ENCODE measurements around the gene FKBP5. TPM values are rescaled to one million over a fixed set of nuclear protein-coding genes. Genes with fewer than 3 reads are reported as not detected.
"Not testable (repeated sequence)": the region's sequence is repeated elsewhere in the genome, so short reads cannot be mapped to it uniquely, and the experiment has no call there.

The FKBP5 gene
- total RNA-seq, 1 donor from 2014 or later = 4.6 TPM

DNA sequence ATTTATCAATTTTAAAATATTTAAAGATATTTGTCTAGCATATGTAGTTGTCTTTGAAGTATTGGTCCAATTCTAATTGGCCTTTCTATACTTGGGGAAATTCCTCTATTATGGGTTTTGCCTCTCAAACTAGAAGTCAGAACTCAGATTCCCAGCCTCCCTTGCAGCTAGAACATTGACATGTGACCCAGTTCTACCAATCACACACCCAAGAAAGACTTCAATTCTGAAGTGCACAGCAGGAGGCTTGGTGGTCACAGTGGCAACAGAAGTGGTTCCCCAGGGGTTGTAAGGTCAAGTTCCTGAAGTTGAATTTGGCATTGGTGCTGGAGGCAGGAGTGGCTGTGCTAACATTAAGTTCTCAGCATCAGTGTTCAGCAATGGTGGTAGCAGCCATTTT, 14.8 kb upstream of the FKBP5 start:
- Mint-ChIP-seq H3K4me3 (ENCODE audit: unreplicated experiment) (no peak overlapping the region), H3K27ac (ENCODE audit: unreplicated experiment) (no peak overlapping the region), H3K27me3 (ENCODE audit: low read depth, unreplicated experiment) (peaks cover 4% of the 10 kb centered on the region), H3K4me1 (ENCODE audit: low read depth, unreplicated experiment) (no peaks in the 10 kb centered on the region), H3K9me3 (ENCODE audit: unreplicated experiment) (peaks cover 6% of the 10 kb centered on the region), H3K36me3 (ENCODE audit: low read depth, unreplicated experiment) (no peaks in the 10 kb centered on the region)
- H3K9me3 ChIP-seq (ENCODE audit: insufficient read depth, low read depth, low read length) = no peaks in the 10 kb centered on the region
- no peaks in the 10 kb centered on the region for H3K36me3 ChIP-seq (ENCODE audit: insufficient read depth, low read length)
- TF ChIP-seq CTCF (IDR thresholded peaks at IDR 0.05; ENCODE audit: insufficient read depth, low read depth, low read length) (no peak), EZH2 (IDR thresholded peaks at IDR 0.05; ENCODE audit: insufficient read depth, low read length) (no peak)
- DNase-seq (ENCODE audit: low read depth) = no peak
- no peaks in the 10 kb centered on the region for H3K4me1 ChIP-seq (ENCODE audit: insufficient read depth, low read length)
- H3K79me2 ChIP-seq (ENCODE audit: insufficient read depth, low read length) = no peaks in the 10 kb centered on the region
- H4K20me1 ChIP-seq (ENCODE audit: insufficient read depth, low read length) = no peaks in the 10 kb centered on the region
- no peak overlapping the region for H3K27ac ChIP-seq (ENCODE audit: low read depth, low read length)
- H3K27me3 ChIP-seq (ENCODE audit: insufficient read depth, low read length) = no peaks in the 10 kb centered on the region
- no peak overlapping the region for H3K9ac ChIP-seq (ENCODE audit: low read length)
- no peak overlapping the region for H3K4me3 ChIP-seq (ENCODE audit: insufficient read depth, low read depth, low read length)
- H2AFZ ChIP-seq (ENCODE audit: low read depth, low read length) = no peak overlapping the region
- H3K4me2 ChIP-seq (ENCODE audit: low read length) = no peak overlapping the region
- no peak for FAIRE-seq

- H3K79me2 ChIP-seq (ENCODE audit: insufficient read depth, low read length) = no peaks in the 10 kb centered on the region
- H3K4me2 ChIP-seq (ENCODE audit: low read length) = no peak overlapping the region
- H3K4me1 ChIP-seq (ENCODE audit: insufficient read depth, low read length) = no peaks in the 10 kb centered on the region
- H3K27me3 ChIP-seq (ENCODE audit: insufficient read depth, low read length) = no peaks in the 10 kb centered on the region
- H3K27ac ChIP-seq (ENCODE audit: low read depth, low read length) = no peak overlapping the region
- H3K9ac ChIP-seq (ENCODE audit: low read length) = no peak overlapping the region
- no peaks in the 10 kb centered on the region for H4K20me1 ChIP-seq (ENCODE audit: insufficient read depth, low read length)
- H3K4me3 ChIP-seq (ENCODE audit: insufficient read depth, low read depth, low read length) = no peak overlapping the region
- no peak overlapping the region for H2AFZ ChIP-seq (ENCODE audit: low read depth, low read length)
- no peaks in the 10 kb centered on the region for H3K36me3 ChIP-seq (ENCODE audit: insufficient read depth, low read length)
- no peak overlapping the region for H3K4me3 Mint-ChIP-seq (ENCODE audit: unreplicated experiment)
- no peak overlapping the region for H3K27ac Mint-ChIP-seq (ENCODE audit: unreplicated experiment)
- H3K27me3 Mint-ChIP-seq (ENCODE audit: low read depth, unreplicated experiment) = peaks cover 4% of the 10 kb centered on the region
- H3K36me3 Mint-ChIP-seq (ENCODE audit: low read depth, unreplicated experiment) = no peaks in the 10 kb centered on the region
- peaks cover 6% of the 10 kb centered on the region for H3K9me3 Mint-ChIP-seq (ENCODE audit: unreplicated experiment)
- TF ChIP-seq CTCF (IDR thresholded peaks at IDR 0.05; ENCODE audit: insufficient read depth, low read depth, low read length) = no peak
- no peak for TF ChIP-seq EZH2 (IDR thresholded peaks at IDR 0.05; ENCODE audit: insufficient read depth, low read length)
- H3K9me3 ChIP-seq (ENCODE audit: insufficient read depth, low read depth, low read length) = no peaks in the 10 kb centered on the region
- no peak for DNase-seq (ENCODE audit: low read depth)
- no peak for FAIRE-seq
- H3K4me1 Mint-ChIP-seq (ENCODE audit: low read depth, unreplicated experiment) = no peaks in the 10 kb centered on the region
Observed at GRCh38 chr6:35698858-35699257, 10.1 kb upstream of the FKBP5 start.

DNA sequence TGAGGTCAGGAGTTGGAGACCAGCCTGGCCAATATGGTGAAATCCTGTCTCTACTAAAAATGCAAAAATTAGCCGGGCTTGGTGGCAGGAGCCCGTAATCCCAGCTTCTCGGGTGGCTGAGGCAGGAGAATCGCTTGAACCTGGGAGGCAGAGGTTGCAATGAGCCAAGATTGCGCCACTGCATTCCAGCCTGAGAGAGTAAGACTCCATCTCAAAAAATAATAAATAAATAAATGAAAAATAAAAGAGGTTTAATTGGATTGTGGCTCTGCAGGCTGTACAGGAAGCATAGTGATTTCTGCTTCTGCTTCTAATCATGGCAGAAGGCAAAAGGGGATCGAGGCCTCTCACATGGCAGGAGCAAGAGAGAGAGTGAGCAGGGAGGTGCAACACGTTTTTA, 9.7 kb upstream of the FKBP5 start:
- not testable (repeated sequence) for H3K36me3 ChIP-seq (ENCODE audit: insufficient read depth, low read length); FAIRE-seq; H4K20me1 ChIP-seq (ENCODE audit: insufficient read depth, low read length); DNase-seq (ENCODE audit: low read depth); H3K4me2 ChIP-seq (ENCODE audit: low read length); H2AFZ ChIP-seq (ENCODE audit: low read depth, low read length); H3K9ac ChIP-seq (ENCODE audit: low read length); H3K4me1 Mint-ChIP-seq (ENCODE audit: low read depth, unreplicated experiment); H3K36me3 Mint-ChIP-seq (ENCODE audit: low read depth, unreplicated experiment); H3K4me3 ChIP-seq (ENCODE audit: insufficient read depth, low read depth, low read length); H3K4me3 Mint-ChIP-seq (ENCODE audit: unreplicated experiment); H3K27ac ChIP-seq (ENCODE audit: low read depth, low read length); H3K27me3 ChIP-seq (ENCODE audit: insufficient read depth, low read length); H3K9me3 Mint-ChIP-seq (ENCODE audit: unreplicated experiment); H3K9me3 ChIP-seq (ENCODE audit: insufficient read depth, low read depth, low read length); H3K4me1 ChIP-seq (ENCODE audit: insufficient read depth, low read length); H3K79me2 ChIP-seq (ENCODE audit: insufficient read depth, low read length); H3K27ac Mint-ChIP-seq (ENCODE audit: unreplicated experiment); H3K27me3 Mint-ChIP-seq (ENCODE audit: low read depth, unreplicated experiment)

Measured in astrocyte (in vitro differentiated cells and primary cell).